H9 (cell line): ENCODE results near the gene NIPSNAP2. TPM values are rescaled to one million over a fixed set of nuclear protein-coding genes. Genes with fewer than 3 reads are reported as not detected.

Experiments
- DNase-seq: peaks from one replicate; pipeline ENCODE4 v3.0.0-alpha.2; 2017
- H2AFZ ChIP-seq: one replicate; pipeline ENCODE4 v1.6.1; 2013; ENCODE audit warnings: mild to moderate bottlenecking, low read length, control low read depth, moderate library complexity
- H2AK5ac ChIP-seq: 2 replicates; pipeline ENCODE4 v1.6.1; 2013; ENCODE audit warnings: low read length, control low read depth, mixed read lengths; ENCODE audit not compliant: insufficient read length
- H2BK120ac ChIP-seq: one replicate; pipeline ENCODE4 v1.6.1; 2013; ENCODE audit warnings: low read depth, mild to moderate bottlenecking, low read length, control low read depth, inconsistent platforms; ENCODE audit not compliant: poor library complexity, severe bottlenecking
- H2BK12ac ChIP-seq: 2 replicates; pipeline ENCODE4 v1.6.1; 2013; ENCODE audit warnings: low read length, control low read depth, mixed read lengths, low read depth; ENCODE audit not compliant: insufficient read length
- H2BK15ac ChIP-seq: 2 replicates; pipeline ENCODE4 v1.6.1; 2013; ENCODE audit warnings: low read depth, low read length, control low read depth
- H2BK20ac ChIP-seq: one replicate; pipeline ENCODE4 v1.6.1; 2013; ENCODE audit warnings: low read depth, mild to moderate bottlenecking, low read length, control low read depth, inconsistent platforms; ENCODE audit not compliant: poor library complexity, severe bottlenecking
- H2BK5ac ChIP-seq: 2 replicates; pipeline ENCODE4 v1.6.1; 2013; ENCODE audit warnings: low read length, control low read depth, mixed read lengths; ENCODE audit not compliant: insufficient read length
- H3K14ac ChIP-seq: 2 replicates; pipeline ENCODE4 v1.6.1; 2013; ENCODE audit warnings: low read length, control low read depth; ENCODE audit not compliant: insufficient read depth
- H3K18ac ChIP-seq: 2 replicates; pipeline ENCODE4 v1.6.1; 2013; ENCODE audit warnings: low read depth, mild to moderate bottlenecking, mixed read lengths, low read length, control low read depth; ENCODE audit not compliant: insufficient read length
- H3K23ac ChIP-seq: 2 replicates; pipeline ENCODE4 v1.6.1; 2013; ENCODE audit warnings: low read length, control low read depth, mixed read lengths, low read depth; ENCODE audit not compliant: insufficient read length
- H3K23me2 ChIP-seq: 2 replicates; pipeline ENCODE4 v1.6.1; 2013; ENCODE audit warnings: low read depth, mild to moderate bottlenecking, mixed read lengths, low read length, control low read depth; ENCODE audit not compliant: insufficient read length, poor library complexity, severe bottlenecking
- H3K27ac ChIP-seq: 2 replicates; pipeline ENCODE4 v1.5.1; 2013; ENCODE audit warnings: low read length, control low read depth, mixed read lengths, low read depth; ENCODE audit not compliant: insufficient read length
- H3K27me3 ChIP-seq: 2 replicates; pipeline ENCODE4 v1.6.1; 2013; ENCODE audit warnings: low read length, control low read depth, inconsistent platforms; ENCODE audit not compliant: insufficient read depth
- H3K4ac ChIP-seq: 2 replicates; pipeline ENCODE4 v1.6.1; 2013; ENCODE audit warnings: low read depth, mild to moderate bottlenecking, control low read depth, inconsistent platforms, low read length, moderate library complexity
- H3K4me1 ChIP-seq: 2 replicates; pipeline ENCODE4 v1.6.1; 2013; ENCODE audit warnings: low read length, control low read depth, inconsistent platforms; ENCODE audit not compliant: insufficient read depth
- H3K4me2 ChIP-seq: 2 replicates; pipeline ENCODE4 v1.6.1; 2013; ENCODE audit warnings: low read length, control low read depth, mixed read lengths; ENCODE audit not compliant: insufficient read length, insufficient read depth
- H3K56ac ChIP-seq: 2 replicates; pipeline ENCODE4 v1.6.1; 2013; ENCODE audit warnings: low read depth, mild to moderate bottlenecking, mixed read lengths, low read length, control low read depth; ENCODE audit not compliant: insufficient read length
- H3K79me1 ChIP-seq: 2 replicates; pipeline ENCODE4 v1.6.1; 2013; ENCODE audit warnings: low read depth, mild to moderate bottlenecking, moderate library complexity, low read length, control low read depth, inconsistent platforms; ENCODE audit not compliant: insufficient read depth, poor library complexity, severe bottlenecking
- H3K79me2 ChIP-seq: 2 replicates; pipeline ENCODE4 v1.6.1; 2013; ENCODE audit warnings: low read length, control low read depth, inconsistent platforms; ENCODE audit not compliant: insufficient read depth
- H3K9ac ChIP-seq: 2 replicates; pipeline ENCODE4 v1.6.1; 2013; ENCODE audit warnings: low read length, control low read depth, mixed read lengths; ENCODE audit not compliant: insufficient read length; ENCODE audit errors: extremely low read depth
- H3K9me3 ChIP-seq: one replicate; pipeline ENCODE4 v1.6.1; 2013; ENCODE audit warnings: low read depth, low read length, inconsistent platforms; ENCODE audit not compliant: control insufficient read depth
- H3T11ph ChIP-seq: one replicate; pipeline ENCODE4 v1.6.1; 2013; ENCODE audit warnings: mild to moderate bottlenecking, low read length, control low read depth, inconsistent platforms
- H4K20me1 ChIP-seq: one replicate; pipeline ENCODE4 v1.6.1; 2013; ENCODE audit not compliant: control insufficient read depth, insufficient read length, insufficient read depth
- H4K5ac ChIP-seq: 2 replicates; pipeline ENCODE4 v1.6.1; 2013; ENCODE audit warnings: low read depth, mild to moderate bottlenecking, mixed read lengths, low read length, control low read depth; ENCODE audit not compliant: insufficient read length
- H4K8ac ChIP-seq: replicated peaks from 2 replicates; pipeline ENCODE4 v1.6.1; 2013; ENCODE audit warnings: low read length, control low read depth, mixed read lengths, low read depth; ENCODE audit not compliant: insufficient read length
- H4K91ac ChIP-seq: 2 replicates; pipeline ENCODE4 v1.6.1; 2013; ENCODE audit warnings: low read depth, mild to moderate bottlenecking, moderate library complexity, mixed read lengths, low read length, control low read depth; ENCODE audit not compliant: insufficient read length
- H3K27ac Mint-ChIP-seq, 3 experiments: 2 replicates in 2 of 3; 3 replicates in 1 of 3; pipeline ENCODE4 v1.8.0; 2020 to 2021; ENCODE audit warnings: mixed read lengths in 3 of 3, mild to moderate bottlenecking in 1 of 3, moderate library complexity in 1 of 3
- H3K27me3 Mint-ChIP-seq: 2 replicates; pipeline ENCODE4 v1.8.0; 2021; ENCODE audit warnings: low read depth, mild to moderate bottlenecking, moderate library complexity, mixed read lengths
- H3K36me3 Mint-ChIP-seq, 3 experiments: 2 replicates in 2 of 3; 3 replicates in 1 of 3; pipeline ENCODE4 v1.8.0; 2020 to 2021; ENCODE audit warnings: low read depth in 3 of 3, mixed read lengths in 3 of 3; ENCODE audit not compliant: insufficient read depth in 1 of 3
- H3K4me1 Mint-ChIP-seq, 2 experiments: 2 replicates each; pipeline ENCODE4 v1.8.0; 2020; ENCODE audit warnings: mixed read lengths in 2 of 2
- H3K4me3 Mint-ChIP-seq, 2 experiments: 2 replicates in 1 of 2; 3 replicates in 1 of 2; pipeline ENCODE4 v1.8.0; 2020 to 2021; ENCODE audit warnings: mild to moderate bottlenecking in 2 of 2, mixed read lengths in 2 of 2, moderate library complexity in 1 of 2
- H3K9me3 Mint-ChIP-seq, 2 experiments: 2 replicates in 1 of 2; 3 replicates in 1 of 2; pipeline ENCODE4 v1.8.0; 2020; ENCODE audit warnings: mild to moderate bottlenecking in 2 of 2, mixed read lengths in 2 of 2, moderate library complexity in 1 of 2
- CTCF ChIP-seq: fragments of 200-600 bp; sonication (generic); conservative IDR thresholded peaks from 3 replicates; pipeline ENCODE4 v1.8.0; 2021; ENCODE audit warnings: antibody characterized with exemption, mild to moderate bottlenecking
- WGBS: extraction: QIAGEN DNeasy Blood & Tissue Kit; methylation state at CpG from one replicate; pipeline ENCODE4 v1.1.7; 2013; ENCODE audit warnings: missing lambda C conversion rate, low lambda C conversion rate, mixed read lengths; ENCODE audit not compliant: insufficient read length; ENCODE audit errors: extremely low coverage; 5-methylcytosine and 5-hydroxymethylcytosine counted together
- total RNA-seq: library from RNA; stranded (reverse); gene quantifications from 2 replicates; pipeline ENCODE4 v1.2.1, GENCODE V29; 2021

The NIPSNAP2 gene
- total RNA-seq, 1 experiment from 2014 or later = 40.7 TPM

- no CpG with 5 or more reads among the region's 1 CpG for WGBS
- peaks cover 0 to 22% (median 12%) of the 10 kb centered on the region in 3 experiments; a peak in 6 of 7 replicates for H3K36me3 Mint-ChIP-seq
- Histone ChIP-seq H3K79me1 (no peaks in the 10 kb centered on the region), H3K56ac (no peak overlapping the region), H4K8ac (no peak overlapping the region), H2BK20ac (no peak overlapping the region), H2BK120ac (no peak overlapping the region), H3K4me2 (no peak overlapping the region), H3T11ph (no peak overlapping the region), H2AK5ac (no peak overlapping the region), H3K23ac (no peak overlapping the region), H3K23me2 (no peaks in the 10 kb centered on the region), H4K5ac (no peak overlapping the region), H2BK15ac (no peak overlapping the region), H4K91ac (no peak overlapping the region), H3K14ac (no peak overlapping the region), H3K4me1 (no peaks in the 10 kb centered on the region), H3K9ac (no peak overlapping the region), H3K4ac (no peak overlapping the region), H2BK5ac (no peak overlapping the region), H4K20me1 (no peaks in the 10 kb centered on the region), H3K27ac (no peak overlapping the region), H2BK12ac (no peak overlapping the region), H3K18ac (no peak overlapping the region), H2AFZ (no peak overlapping the region), H3K27me3 (no peaks in the 10 kb centered on the region), H3K9me3 (no peaks in the 10 kb centered on the region), H3K79me2 (no peaks in the 10 kb centered on the region)
- H3K27me3 Mint-ChIP-seq = no peaks in the 10 kb centered on the region
- no peak overlapping the region for H3K4me3 Mint-ChIP-seq
- no peak overlapping the region for H3K27ac Mint-ChIP-seq
- no peak for DNase-seq
- no peak for TF ChIP-seq CTCF
- H3K9me3 Mint-ChIP-seq = peaks cover 3 to 22% of the 10 kb centered on the region in 2 experiments; a peak in 3 of 5 replicates
- H3K4me1 Mint-ChIP-seq = no peaks in the 10 kb centered on the region
Observed at GRCh38 chr7:55917771-55918170, 46.6 kb upstream of the NIPSNAP2 start.
